ENCODE results near the gene FREM1.
A peak's percentile ranks its signal among the peaks of the same experiment; 100 is the strongest.

Gene FREM1

DNA sequence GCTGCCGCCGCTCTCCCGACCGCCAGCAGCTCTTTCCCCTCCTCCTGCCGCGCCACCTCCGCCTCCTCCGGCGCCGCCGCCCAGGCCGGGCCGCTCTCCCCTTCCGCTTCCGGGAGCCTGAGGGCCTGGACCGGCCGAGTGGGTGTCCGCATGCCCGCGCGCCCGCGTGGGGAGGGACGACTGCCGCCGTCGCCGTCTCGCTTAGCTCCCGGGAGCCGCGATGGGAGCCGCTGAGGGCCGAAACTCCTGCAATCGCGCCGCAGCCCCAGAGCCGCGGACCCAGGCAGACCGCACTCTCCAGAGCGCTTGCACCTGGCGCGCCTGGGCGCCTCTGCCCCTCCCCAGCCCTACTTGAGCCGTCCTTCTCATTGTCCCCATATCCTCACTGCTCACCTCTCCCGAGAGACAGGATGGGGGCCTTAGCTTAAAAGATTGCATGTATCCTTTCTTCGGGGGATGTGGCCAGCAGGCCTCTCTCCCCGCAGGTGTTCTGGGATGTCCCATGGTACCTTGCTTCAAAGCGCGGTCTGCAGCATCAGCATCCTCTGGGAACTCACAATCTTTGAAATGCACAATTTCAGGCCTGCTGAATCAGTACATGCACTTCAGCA lies 216.9 kb downstream of the FREM1 start, which contains the start of gene ZDHHC21:
Gene ZDHHC21 (minus strand): TSS at position 182 of the 611 bp plus-strand sequence. CDS start 19,092 bp downstream, outside the sequence.
- peak; percentile 63 for DNase-seq

DNA sequence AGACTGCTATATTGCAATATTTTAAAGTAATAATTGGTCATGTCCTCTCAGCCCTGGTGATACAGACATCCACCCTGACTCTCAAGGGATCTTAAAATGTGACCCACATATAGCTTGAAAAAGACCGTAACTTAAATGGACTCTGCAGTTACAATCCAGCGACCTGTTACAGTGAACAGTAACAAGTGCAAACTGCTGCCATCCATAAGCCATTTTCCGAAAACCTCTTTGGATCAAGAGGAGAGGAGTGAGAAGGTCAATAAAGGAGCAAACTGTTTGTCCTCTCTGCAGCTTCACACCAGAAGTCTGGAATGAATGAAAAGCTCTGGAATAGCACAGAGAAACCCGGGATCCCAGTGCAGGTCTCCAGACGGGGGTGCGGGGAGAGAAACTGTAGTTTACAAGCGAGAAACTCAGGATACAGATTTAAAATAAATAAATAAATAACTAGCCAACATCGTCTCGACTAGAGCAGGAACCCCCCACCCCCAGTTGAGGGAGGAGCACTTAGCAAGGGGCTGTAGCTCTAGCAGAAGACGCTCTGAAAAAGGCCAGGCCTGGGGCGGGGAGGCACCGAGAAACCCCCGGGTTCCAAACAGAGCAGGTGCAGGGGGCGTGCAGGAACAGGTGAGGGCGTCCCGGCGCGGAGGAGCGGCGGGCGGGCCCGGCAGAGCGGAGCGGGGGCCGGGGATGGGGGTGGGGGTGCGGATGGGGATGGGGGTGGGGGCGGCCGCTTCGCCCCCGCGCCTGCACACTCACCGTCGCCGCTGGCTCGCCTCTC lies 217.6 kb downstream of the FREM1 start:
- peak; percentile 23 for DNase-seq

- DNase-seq, result no peak
Observed at GRCh38 chr9:14690948-14691730, 219.1 kb downstream of the FREM1 start.

DNA sequence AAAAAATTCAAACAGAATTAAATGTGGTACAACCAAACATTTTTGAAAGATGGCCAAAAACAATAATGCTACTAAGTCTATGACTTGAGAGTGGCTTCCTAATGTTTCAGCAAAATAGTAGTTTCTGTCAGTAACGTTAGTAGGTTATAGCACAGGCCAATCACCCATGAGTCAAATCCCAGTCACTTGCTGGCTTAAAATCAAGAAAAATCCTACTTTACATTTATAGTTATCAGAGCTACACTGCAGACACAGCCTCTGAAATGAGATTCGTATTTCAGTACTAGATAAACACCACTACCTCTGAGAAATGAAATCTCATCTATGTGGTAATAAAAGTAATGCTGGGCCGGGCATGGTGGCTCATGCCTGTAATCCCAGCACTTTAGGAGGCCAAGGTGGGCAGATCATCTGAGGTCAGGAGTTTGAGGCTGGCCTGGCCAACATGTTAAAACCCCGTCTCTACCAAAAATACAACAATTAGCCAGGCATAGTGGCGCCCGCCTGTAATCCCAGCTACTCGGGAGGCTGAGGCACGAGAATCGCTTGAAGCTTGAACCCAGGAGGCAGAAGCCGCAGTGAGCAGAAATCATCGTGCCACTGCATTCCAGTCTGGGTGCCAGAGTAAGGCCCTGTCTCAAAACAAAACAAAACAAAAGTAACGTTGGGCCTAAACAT lies 223.0 kb downstream of the FREM1 start:
- no peak for DNase-seq

DNA sequence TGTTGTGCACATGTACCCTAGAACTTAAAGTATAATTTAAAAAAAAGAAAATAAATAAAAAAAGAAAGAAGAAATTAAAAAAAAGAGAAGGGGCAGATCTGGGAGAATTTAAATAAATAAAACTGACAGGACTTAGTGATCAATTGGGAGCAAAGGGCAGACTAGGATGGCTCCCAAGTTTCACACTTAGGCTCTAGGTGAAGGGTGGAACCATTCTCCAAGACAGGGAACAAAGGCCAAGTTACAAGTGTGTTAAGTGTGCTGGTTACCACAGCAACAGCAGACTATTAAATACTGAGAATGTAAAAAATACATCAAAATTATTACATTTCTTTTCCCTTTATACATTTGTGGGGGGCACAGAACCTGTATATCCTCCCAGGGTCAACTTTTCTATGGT lies 224.1 kb downstream of the FREM1 start:
- no peak for DNase-seq

All from NCI-H1436 (cell line).